ENCODE data around the gene LY6G6F. TPM values are rescaled to one million over a fixed set of nuclear protein-coding genes. Genes with fewer than 3 reads are reported as not detected.

Gene LY6G6F
- total RNA-seq, 1 donor from 2014 or later = not detected

DNA sequence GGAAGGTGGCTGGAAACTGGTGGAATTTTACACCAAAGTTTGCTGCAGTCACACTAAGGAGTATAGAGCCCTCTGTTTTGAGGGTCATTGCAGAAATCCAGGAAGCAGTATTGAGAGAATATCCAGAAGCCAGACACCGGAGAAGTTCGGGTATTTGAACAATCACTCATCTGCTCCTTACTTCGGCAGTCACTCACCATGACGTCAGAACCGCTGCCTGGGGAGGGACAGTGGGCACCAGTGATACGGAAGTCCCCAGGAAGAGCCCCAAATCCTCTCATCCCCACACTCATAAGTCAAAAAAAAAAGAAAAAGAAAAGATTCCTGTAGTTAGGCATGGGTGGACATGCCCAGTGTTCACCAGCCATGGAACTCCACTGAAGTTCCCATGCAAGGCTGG is 29.8 kb upstream of the LY6G6F start:
- no peak for DNase-seq

DNA sequence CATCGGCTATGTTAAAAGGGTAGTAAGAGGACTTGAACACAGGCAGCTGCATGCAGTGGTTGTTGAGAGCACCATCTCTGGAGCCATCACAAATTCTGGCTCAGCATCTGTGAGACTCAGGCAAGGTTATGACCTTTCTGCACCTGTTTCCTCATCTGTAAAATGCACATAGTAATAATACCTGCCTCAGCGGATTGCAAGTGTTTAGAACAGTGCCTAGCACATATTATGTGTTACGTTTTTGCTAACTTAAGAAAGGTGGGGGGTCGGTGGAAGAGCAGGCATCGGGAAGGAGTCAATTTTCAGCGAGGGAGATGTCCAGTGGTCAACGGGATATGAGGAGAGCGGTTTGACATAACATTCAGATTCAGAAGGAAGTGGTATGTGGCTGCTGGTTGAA is 28.7 kb upstream of the LY6G6F start:
- DNase-seq = no peak

DNA sequence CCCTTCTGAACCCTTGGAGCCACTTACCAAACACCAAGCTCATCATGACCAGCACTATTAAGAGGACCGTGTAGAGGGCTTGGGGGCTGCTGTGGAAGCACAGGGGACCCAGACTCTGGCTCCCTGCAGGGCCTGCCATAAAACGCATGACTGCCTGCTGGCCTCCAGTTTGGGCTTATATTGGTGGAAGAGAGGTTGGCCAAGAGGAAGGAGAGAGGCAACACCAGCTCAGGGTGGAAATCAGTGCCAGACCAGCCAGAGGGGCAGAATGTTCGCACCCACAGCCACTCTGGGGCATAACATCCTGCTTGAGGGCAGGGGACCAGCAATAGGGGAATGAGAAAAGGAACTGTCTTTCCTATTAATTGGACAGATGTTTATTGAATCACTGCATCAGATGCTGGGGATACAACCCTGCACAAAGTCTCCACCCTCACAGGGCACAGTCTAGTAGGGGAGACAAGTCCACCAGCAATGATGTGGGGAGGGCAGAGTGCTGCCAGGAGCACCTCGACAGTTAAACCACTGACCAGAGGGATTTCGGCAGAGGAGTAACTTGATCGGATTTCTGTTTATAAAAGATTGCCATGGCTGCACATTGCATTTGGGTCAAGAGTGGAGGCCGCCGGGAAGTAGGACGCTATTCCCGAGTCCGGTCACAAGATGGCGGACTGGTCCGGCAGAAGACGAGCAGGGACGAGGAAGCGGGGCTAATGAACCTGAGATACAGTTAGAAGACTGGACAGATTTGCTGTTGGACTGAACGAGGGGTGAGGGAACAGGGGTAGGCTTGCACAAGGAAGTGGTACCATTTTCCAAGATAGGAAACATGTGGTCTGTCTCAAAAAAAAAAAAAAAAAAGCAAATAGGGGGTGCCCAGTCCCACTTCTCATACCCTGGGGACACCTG is 26.2 kb upstream of the LY6G6F start, which contains the start of gene LY6G5C:
Gene LY6G5C (minus strand): TSS at position 842 of the 909 bp plus-strand sequence. CDS start 694 bp downstream, at position 148.
- peak; percentile 77 for DNase-seq

DNA sequence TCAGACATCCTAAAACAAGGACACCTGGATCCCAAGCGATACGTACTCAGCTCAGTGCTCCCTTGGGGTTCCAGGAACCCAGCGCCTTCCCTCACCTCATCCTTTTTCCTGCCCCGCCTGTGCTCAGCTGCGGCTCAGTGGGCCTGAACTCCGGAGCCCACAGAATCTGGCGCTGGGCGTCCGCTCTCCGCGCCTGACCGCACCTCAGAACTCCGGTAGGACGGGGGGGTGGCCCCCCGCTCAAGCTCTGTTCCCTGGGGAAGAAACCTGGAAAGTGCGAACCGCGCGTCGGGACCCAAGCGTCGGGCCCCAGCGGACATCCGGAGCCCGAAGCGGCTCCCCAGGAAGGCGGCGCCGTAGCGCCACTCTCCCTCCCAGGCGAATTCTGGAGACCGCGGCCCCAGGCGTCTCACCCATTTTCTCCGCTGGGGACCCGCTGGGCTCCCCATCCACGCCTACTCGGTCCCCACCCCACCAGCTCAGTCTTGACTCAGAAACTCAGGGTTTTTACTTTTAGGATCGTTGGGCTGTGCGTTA is 25.5 kb upstream of the LY6G6F start:
- DNase-seq = no peak

DNA sequence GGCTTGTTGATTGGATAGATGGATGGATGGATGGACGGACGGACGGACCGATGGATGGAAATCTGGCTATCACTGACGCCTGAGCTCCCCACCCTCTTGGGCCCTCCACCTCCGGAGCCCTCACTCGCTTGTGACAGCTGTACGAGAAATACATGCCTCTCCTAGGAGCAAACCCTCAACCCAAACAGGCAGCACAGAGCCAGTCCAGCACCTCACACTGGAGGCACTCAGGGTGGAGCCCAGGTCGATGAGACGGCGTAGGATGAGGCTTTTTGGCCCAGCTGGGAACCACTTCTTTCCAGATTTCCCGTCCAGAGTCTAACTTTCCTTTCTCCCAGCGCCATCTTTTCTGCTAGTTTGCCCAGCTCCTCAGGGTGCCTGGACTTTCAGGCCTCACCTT is 23.1 kb upstream of the LY6G6F start:
- no peak for DNase-seq

DNA sequence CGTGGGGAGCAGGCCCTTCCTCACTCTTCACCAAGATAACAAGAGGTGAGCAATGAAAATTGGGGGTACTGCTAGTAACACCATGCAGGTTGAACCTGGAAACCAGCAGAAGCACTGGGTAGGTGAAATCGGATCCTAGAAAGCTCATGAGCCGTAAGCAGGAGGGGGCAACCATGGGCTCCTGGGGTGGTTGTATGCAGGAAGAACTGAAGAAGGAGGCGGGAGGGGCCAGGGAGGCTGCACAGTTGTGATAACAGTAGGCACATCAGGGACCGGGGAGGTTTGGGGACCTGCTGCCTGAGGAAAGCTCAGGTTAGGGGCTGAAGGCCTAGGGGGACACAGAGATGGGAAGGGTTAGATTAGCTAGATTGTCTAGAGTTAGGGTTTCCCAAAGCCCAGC is 20.2 kb upstream of the LY6G6F start:
- DNase-seq = no peak

DNA sequence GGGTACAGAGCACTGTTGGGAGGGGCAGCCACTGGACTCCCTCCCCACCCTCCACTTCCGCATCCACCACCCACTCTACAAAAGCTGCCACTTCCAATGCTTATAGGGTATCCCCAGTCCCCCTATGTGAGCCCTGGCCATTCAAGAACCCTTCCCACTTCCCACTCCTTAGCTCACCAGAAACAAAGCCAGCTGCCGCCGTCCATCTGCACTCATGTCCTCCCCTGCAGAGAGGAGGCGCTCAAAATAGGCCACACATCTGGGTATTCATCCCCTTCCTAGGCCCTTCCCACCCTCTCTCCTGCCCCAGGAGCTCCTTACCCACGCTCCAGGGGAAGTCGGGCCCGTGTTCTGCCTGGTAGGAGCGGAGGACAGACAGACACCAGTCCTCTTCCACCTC is 19.3 kb upstream of the LY6G6F start:
- DNase-seq = no peak

DNA sequence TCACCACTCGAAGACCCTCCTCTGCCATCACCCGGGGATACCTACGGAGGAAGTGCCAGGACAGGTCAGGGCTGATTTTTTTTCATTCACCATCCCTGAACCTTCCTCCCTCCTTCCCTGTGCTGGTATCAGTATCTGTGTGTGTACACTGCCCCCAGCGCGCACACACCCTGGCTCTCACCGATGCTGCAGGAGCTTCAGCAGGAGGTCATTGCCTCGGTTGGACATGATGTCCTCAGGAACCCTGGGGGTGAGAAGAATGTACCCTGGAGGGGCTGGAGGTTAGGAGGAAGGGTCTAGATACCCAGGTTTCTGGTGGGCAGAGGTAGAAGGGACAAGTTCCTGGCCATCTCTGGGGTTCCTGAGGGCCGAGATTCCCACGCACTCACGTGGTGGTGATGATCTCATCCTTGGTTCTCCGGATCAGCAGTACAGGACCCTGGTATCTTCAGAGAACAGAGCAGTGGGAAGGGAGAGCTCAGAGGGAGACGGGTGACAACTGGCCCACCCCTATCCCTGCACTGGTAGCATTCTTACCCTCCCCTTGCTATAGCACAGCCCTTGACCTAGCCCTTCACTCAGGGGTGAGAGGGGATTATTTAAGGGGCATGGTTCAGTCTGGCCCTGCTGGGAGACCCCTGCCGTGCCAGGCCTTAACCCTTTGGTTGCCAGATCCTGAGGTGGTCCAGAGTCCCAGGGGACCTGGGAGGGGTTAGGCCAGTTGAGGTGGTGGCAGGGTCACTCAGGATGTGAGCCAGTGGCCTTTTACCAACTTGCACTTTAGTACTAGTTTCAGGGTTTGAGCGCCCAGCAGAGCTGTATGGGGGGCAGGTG is 18.6 kb upstream of the LY6G6F start:
- no peak for DNase-seq

DNA sequence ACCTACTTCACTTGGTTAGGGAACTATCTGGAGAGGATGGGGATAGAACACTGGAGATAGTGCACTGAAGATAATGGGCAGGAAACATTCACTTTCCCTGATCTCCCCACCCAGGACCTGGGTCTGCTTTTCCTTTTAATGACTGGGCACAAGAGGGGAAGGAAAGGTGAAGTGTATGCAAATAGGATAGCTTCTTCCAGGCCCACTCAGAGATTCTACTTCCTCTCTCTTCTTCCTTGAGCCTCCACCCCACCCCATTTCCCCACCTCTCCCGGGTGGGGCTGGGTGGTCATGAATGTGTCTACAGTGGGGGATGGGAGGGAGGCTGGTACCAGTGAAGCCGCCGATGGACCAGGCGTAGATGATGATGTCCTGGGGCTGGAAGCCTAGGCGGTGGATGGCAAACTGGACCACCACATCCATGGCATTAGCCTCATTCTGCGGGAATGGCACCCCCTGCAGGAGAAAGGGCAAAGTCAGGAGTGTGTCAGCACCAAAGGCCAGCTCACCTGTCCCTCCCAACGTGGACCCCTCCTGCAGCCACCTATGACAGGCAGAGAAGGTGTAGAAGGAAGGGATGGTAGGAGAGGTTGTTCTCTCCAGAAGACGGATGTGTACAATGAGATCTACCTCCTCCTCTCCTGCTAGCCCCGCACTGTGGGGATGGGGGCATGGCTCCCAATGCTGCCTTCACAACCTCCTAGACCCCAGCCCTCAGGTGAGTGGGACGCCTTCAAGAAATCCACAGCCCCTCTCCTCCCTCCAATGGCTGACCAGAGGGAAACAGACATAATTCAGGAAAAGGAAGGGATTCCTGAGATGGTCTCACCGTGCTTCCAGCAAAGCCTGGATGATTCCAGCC is 17.2 kb upstream of the LY6G6F start:
- no peak for DNase-seq

DNA sequence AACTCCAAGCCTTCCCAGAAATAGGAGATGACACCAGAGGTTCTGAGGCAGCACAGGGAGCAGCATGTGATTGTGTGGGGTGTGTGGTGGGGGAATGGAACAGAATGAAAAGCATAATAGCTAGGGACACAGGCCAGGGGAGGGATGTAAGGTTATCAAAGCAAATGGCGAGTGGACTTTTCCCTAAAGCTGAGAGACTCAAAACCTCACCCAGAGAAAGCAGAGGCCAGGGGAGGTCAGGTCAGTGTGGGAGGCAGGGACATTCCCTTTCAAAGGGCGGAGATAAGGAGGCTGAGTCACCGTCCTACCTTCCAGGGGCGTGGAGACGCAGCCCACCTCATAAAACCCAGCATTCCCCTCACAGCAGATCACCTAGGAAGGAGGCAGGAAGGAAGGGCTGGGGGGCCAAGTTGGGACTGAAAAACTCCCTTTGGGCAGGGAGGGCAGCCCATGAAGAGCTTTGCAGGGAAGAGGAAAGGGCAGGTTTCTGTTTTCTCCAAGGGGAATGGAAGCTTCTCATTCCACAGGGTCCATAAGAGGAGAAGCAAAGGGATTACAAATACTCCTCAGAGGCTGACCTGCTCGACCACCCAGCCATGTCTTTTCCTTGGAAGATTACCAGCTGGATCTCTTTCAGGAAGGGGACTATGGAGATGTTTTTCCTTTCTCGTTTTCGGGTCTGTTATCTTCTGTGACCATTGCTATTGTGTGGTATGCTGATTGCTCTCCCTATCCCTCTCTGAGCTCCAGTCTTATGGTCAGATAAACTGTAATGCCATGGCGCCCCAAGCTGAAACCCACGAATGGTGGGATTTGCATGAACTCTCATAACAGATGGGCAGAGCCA is 16.2 kb upstream of the LY6G6F start:
- DNase-seq = no peak

DNA sequence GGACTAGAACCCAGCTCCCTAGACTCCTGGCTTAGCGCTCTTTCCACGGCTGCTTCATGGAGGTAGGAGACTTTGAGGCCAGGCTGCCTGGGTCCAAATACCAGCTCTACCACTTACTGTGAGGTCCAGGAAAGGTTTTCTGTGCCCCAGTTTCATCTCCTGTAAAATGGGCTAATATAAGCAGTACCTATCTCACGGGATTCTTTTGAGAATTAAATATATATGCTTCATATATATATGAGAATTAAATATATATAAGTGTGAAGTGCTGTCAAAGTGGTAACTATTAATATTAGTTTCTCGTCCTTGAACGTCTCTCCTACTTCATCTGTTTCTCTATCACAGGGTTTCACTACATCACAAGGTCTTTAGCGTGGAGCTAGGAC is 15.6 kb upstream of the LY6G6F start:
- no peak for DNase-seq

DNA sequence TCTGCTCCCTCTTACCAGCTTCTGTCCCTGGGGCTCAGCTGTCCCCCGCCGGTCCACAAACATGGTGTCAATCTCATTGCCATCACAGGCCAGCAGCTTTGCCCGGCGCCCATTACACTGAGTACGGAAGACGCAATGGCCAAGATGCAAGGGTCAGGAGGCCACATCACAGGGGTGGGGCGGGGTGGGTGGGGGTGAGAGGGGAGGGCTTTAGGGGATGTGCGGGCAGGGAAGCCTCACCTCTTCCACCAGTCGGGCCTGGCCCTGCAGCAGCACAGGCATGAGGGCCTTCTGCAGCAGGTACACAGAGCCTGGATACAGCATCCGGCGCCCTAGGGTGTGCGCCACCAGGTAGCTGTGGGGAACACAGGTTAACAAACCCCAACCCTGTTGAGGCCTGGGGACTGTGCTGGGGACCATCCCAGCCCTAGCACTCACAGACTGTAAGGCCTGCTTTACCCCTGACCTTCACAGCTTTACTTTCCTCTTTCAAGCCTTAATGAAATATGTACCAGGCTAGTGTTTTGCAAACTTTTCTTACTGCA is 15.0 kb upstream of the LY6G6F start:
- no peak for DNase-seq

DNA sequence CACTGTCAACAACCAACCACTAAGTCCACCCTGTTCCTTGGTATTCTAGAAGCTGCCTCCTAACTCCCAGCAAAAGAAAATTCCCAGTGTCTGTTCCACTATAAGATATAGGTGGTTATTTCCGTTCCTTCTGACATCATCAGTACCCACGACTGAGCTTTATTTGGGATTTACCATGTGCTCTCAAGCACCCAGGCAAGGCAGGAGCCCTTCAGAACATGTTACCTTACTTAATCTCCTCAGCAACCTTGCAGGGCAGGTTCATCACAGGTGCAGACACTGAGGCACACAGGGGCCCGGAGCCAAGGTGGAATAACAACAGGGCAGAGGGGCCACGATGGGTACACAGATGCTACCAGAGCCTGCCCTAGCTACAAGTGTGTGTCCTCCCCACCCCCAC is 14.3 kb upstream of the LY6G6F start:
- no peak for DNase-seq

DNA sequence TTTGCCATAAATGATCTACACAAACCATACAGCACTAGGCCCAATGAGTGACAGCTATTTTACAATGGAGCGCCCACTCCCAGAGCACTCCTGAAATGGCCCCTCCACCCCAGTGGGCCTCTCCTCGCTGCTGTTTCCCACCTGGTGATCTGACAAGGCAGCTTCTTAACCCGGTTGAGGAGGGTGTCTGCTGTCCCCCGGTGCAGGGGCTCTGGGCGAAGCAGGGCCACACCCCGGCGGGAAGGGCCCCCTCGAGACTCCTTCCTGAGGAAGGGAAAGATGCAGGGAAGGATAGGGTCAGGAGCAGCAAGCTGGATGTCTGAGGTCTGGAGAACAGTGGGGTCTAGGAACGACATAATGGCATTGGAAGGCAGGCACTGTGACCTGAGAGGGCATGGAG is 13.8 kb upstream of the LY6G6F start:
- DNase-seq = no peak

DNA sequence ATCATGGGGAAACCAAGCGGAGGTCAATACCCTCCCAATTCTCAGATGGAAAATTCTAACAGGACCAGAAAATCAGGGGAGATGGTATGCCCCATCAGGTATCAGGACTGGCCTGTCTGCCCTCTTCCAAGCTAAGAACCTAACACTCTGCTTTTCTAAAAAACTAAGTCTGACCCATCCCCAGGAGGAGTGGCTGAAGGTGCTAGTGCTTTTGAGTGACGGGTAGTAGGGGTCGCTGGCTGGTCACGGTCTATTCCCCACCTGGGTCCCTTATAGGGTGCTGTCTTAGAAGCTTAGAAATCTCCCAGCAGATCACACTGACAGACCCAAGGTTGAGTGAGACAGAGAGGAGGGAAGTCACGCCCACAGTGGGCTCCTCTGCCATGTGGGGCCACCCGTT is 13.1 kb upstream of the LY6G6F start:
- no peak for DNase-seq

DNA sequence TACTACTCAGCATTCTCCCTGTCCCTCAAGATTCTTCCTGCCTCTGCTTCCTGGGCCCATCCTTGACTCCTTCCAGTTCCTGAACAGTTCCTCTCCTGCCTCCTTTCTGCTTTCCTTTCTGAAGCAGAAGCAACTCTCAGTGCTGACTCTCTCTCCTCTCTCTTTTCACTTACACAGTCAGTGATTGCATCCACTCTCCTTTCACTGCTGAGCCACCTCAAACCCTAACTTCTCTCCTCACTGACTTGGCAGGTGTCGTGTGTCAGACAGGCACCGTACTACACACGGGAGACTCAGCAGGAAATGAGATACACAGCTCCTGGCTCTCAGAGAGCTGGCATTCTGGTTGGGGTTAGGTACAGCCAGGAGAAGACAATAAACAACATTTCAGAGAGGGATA is 9.1 kb upstream of the LY6G6F start:
- DNase-seq = no peak

DNA sequence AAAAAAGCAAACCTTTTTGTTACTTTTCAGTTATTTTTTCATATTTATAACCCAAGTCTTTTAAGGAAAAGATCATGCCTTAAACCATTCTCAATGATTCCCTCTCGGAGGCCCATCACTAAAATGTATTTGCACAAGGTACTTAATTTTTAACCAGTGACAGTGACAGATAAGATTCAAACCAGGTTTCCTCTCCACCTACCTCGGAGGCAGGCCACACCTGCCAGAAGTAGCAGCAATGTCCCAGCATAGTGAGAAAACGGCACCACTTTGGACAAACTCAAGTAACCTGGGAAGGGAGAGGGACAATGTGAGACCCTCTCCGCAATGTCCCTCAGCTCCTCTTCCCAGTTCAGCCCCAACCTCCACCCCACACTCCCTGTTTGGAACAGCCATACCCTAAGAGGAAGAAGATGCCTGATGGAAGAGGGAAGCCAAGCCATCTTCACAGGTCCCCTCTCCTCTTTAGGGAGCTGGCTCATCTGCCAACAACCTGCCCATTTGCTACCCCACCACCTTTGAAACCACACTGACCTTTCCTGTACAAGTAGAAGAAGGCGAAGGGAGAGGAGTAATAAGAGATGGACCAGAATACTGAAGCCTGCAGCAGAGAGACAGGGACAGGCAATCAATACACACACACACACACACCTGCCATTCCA is 5.8 kb upstream of the LY6G6F start:
- no peak for DNase-seq

DNA sequence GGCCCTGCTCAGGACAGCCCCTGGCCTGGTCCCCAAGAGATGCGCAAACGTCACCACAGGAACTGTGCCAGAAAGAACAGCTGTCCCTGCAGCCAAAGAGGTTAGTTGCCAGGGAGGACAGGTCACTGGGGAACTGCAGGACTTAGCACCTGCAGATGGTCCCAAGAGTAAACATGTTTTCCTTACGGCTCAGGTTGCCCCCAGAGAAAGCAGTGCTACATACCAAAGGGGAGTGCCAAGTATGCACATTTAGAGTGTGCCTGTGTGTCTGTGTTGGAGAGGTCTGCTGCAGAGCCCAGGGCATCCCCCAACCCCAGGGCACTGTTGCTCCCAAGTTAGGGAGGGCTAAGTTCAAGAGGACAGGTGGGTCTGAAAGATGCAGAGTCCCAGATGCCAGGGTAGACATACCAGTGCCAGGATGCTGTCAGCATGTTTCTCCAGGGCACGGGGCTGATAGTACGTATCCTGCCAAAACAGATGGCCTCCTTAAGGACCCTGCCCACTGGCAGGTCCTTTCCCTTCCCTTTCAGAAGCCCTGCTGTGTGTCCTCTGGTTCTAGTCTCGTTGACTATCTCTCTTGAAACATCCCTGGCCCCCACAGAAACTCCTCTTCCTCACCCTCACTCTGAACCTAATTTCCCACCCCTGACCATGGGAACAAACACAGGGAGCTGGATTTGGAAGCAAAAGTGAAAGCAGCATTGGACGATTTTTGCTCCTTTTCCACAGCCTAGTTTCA is 4.8 kb upstream of the LY6G6F start:
- no peak for DNase-seq

DNA sequence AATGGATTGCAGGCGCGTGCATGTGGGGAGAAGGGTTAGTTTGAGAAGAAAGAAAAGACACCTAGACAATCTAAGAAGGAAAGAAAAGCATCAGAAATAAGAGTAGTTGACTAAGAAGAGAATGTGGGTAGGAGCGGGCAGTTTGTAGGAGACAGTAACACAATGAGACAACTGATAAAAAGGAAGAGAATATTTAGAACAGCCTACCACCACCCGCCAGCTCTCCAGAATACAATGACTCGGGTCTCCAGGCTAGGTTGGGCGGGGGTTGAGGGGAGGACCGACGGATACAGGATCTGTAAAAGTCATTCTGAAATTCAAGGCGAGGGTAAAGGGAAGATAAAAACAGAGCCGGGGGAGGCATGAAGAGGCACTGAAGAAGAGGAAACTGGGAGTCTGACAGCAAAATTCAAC is 4.3 kb upstream of the LY6G6F start:
- no peak for DNase-seq
